ENCODE results near the gene NSUN4.

DNA sequence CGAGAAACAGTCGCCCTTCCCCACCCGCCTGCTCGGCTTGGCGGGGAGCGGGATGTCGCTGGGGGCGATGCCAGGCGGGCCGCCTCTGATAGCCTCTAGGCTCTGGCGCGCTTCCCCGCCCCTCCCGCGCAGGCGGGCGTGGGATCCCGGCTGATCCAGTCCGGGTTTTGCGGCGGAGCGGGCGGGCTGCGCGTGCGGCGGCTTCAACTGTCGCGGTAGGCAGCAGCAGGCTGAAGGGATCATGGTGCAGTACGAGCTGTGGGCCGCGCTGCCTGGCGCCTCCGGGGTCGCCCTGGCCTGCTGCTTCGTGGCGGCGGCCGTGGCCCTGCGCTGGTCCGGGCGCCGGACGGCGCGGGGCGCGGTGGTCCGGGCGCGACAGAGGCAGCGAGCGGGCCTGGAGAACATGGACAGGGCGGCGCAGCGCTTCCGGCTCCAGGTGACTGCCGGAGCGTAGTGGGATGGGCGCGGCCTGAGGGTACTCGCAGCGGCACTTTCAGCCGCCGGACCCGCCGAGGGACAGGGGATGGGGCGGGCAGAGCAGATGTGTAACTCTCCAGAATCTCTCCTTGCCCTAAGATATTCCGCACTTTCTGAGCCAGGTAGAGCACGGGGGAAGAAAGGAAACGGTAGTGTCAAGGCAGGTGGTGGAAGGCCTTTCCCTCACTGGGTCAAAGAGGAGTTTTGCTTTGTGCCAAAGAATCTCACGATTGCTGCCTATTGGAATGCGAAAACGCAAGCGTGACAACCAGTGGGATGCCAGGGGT is 53.7 kb downstream of the NSUN4 start, which contains the start of gene FAAH:
- TF ChIP-seq EGR1 (conservative IDR thresholded peaks at IDR 0.05) (no peak), POLR2G (IDR thresholded peaks at IDR 0.05; ENCODE audit: low read depth, low read length) (no peak), RAD21 (CRISPR knock-in tag; conservative IDR thresholded peaks at IDR 0.05 in 1 of 2, IDR thresholded peaks at IDR 0.05 in 1 of 2) (no peak), ZNF124 (CRISPR knock-in tag; IDR thresholded peaks at IDR 0.05) (no peak)
